ENCODE measurements around the gene CHADL. TPM values are rescaled to one million over a fixed set of nuclear protein-coding genes. Genes with fewer than 3 reads are reported as not detected.
"Not testable (repeated sequence)": the region's sequence is repeated elsewhere in the genome, so short reads cannot be mapped to it uniquely, and the experiment has no call there.

CHADL gene
- total RNA-seq, 1 donor, result 0.43 TPM

DNA sequence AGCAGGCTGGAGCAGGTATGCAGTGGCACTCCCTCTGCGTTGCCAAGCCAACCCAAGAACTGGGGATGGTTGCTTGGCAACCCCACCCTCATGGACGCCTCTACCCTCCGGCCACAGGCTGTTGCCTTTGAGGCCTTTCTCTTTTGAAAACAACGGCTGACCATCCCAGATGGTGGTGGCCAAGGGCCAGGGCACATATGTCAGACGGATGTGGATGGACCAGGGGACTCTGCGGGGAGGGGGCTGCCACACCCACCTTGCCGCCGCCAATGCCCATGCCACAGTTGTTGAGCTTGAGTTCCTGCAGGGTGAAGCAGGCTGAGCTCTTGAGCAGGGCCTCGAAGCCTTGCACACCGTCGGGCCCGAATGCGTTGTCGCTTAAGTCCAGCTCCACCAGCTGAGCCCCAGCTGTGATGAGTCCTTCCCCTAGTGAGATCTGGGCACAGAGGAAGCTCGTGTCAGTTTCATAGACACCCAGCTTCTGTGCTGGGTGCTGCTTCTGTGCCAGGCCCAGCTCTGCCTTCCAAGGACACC is 23.7 kb upstream of the CHADL start:
- no peak for TF ChIP-seq CTCF (IDR thresholded peaks at IDR 0.05; ENCODE audit: insufficient read depth, low read depth, low read length)
- H3K4me3 ChIP-seq (ENCODE audit: low read depth, low read length), result no peak overlapping the region
- no peak for DNase-seq (ENCODE audit: low read depth)

DNA sequence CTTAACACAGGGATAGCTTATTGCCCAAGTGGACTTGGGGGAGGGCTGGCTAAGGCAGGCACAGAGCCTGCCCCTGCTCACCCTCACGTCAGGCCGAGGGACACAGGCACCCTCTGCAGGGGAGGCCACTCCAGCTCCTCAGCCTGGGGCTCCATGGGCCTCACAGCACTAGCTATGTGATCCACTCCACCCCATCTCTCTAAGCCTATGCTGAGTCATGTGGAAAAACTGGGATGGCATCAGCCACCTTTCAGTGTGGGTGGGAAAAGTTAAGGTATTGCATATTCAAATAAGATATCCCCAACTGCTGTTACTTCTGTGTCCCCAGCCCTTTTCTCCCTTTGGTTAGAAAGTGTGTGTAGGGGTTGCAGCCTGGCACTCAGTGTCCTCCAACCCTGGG is 23.0 kb upstream of the CHADL start:
- TF ChIP-seq CTCF (IDR thresholded peaks at IDR 0.05; ENCODE audit: insufficient read depth, low read depth, low read length), result no peak
- no peak overlapping the region for H3K4me3 ChIP-seq (ENCODE audit: low read depth, low read length)
- DNase-seq (ENCODE audit: low read depth), result no peak

GRCh38 chr22:41262250-41262765 is 21.6 kb upstream of the CHADL start:
- H3K4me3 ChIP-seq (ENCODE audit: low read depth, low read length), result no peak overlapping the region
- TF ChIP-seq CTCF (IDR thresholded peaks at IDR 0.05; ENCODE audit: insufficient read depth, low read depth, low read length), result no peak
- DNase-seq (ENCODE audit: low read depth), result no peak

DNA sequence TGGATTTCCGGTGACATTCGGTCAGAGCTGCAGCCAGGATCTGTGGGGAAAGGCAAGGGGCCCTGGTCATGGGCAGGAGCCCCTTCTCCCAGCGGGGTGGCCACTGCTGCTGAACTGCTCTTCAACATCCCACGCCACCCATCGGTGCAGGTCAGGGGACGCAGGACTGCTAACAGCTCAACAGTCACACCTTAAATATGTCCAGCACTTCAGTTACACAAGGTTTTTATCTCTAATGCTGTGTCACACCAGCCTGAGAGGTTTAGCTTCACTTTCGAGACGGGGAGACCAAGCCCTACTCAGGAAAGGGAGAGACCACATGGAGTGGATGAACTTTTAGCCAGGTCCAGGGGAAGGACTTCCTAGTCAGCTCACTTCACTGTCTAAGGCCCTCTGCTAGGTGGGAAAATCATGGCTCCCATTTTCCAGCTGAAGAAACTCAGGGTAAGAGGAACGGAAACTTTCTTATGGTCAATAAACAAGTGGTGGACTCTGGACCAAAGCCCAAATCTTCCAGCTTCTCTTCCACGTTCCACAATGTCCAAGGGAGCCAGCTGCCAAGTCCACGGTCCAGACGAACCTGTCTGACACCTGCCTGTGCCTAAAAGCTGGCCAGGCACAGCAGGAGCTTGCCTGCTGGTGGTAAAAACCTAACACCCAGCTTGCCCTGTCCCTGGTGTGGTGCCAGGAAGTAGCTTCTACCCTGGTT is 21.0 kb upstream of the CHADL start:
- no peak overlapping the region for H3K4me3 ChIP-seq (ENCODE audit: low read depth, low read length)
- no peak for TF ChIP-seq CTCF (IDR thresholded peaks at IDR 0.05; ENCODE audit: insufficient read depth, low read depth, low read length)
- DNase-seq (ENCODE audit: low read depth), result no peak

DNA sequence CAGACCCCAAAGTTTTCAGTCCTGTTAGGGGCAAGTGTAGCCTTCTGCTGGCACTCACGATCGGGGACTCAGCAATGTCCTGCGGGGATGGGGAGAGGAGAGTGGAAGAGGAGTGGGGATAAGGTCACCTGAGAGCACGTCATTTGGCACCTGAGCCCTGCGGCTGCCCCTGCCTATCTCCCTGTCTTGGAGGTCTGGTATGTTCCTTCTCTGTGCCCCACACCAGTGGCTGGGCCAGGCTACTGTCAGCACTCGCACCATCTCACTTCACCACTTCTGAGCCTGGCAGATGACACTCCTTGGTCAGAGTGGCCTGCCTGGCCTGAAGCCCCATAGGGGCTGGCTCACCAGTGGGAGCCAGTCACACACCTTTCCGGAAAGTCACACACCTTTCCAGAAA is 20.1 kb upstream of the CHADL start:
- no peak overlapping the region for H3K4me3 ChIP-seq (ENCODE audit: low read depth, low read length)
- no peak for DNase-seq (ENCODE audit: low read depth)
- no peak for TF ChIP-seq CTCF (IDR thresholded peaks at IDR 0.05; ENCODE audit: insufficient read depth, low read depth, low read length)

DNA sequence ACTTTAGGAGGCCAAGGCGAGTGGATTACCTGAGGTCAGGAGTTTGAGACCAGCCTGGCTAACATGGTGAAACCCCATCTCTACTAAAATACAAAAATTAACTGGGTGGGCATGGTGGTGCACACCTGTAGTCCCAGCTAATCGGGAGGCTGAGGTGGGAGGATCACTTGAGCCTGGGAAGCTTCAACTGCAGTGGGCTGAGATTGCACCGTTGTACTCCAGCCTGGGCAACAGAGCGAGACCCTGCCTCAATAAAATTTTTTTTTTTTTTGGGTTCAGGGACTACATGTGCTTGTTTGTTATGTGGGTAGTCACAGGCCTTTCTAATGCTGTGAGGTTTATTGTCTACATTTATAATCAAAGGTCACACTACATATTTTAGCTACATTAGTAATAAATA is 19.0 kb upstream of the CHADL start:
- DNase-seq (ENCODE audit: low read depth); H3K4me3 ChIP-seq (ENCODE audit: low read depth, low read length): not testable (repeated sequence)

DNA sequence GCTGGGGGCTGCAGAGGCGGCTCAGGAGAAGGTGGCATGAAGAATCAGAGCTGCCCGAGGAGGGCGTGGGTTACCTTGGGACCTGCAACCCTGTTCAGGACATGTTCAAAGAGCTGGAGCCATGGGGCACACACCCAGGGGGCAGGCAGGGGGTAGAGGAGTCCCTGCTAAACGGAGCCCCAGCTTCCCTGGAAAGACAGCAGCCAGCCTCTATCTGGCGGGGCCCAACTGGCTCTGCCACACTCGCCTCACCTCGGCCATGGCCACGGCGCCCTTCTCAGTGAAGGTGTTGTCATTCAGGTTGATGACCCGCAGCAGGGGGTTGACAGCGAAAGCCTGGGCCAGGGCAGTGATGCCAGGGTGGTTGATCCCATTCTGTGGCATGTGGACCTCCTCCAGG is 17.0 kb upstream of the CHADL start:
- H3K4me3 ChIP-seq (ENCODE audit: low read depth, low read length), result no peak overlapping the region
- DNase-seq (ENCODE audit: low read depth), result no peak
- TF ChIP-seq CTCF (IDR thresholded peaks at IDR 0.05; ENCODE audit: insufficient read depth, low read depth, low read length), result no peak
